HEK293 (cell line): ENCODE data around the gene AKAP11.

Experiments used
- BCL11A ChIP-seq: fragments of 450-650 bp; formaldehyde crosslinking; IDR thresholded peaks from 2 replicates; pipeline ENCODE4 v1.5.1; 2016; ENCODE audit warnings: low read depth, missing biosample characterization, missing genetic modification characterization
- CTCF ChIP-seq: fragments of 450-650 bp; formaldehyde crosslinking; IDR thresholded peaks from 2 replicates; pipeline ENCODE4 v1.5.1; 2016; ENCODE audit warnings: missing biosample characterization, missing genetic modification characterization
- EGR2 ChIP-seq: fragments of 450-650 bp; formaldehyde crosslinking; IDR thresholded peaks from 2 replicates; pipeline ENCODE4 v1.5.1; 2016; ENCODE audit warnings: low read depth, missing biosample characterization, missing genetic modification characterization
- KLF9 ChIP-seq: fragments of 450-650 bp; formaldehyde crosslinking; IDR thresholded peaks from 2 replicates; pipeline ENCODE4 v1.5.1; 2016; ENCODE audit warnings: missing biosample characterization, missing genetic modification characterization, low read depth
- REPIN1 ChIP-seq: fragments of 450-650 bp; formaldehyde crosslinking; IDR thresholded peaks from 2 replicates; pipeline ENCODE4 v1.5.1; 2017; ENCODE audit warnings: missing biosample characterization, missing genetic modification characterization, low read depth
- REST ChIP-seq: fragments of 450-650 bp; formaldehyde crosslinking; IDR thresholded peaks from 2 replicates; pipeline ENCODE4 v1.5.1; 2016; ENCODE audit warnings: missing biosample characterization, missing genetic modification characterization
- YY1 ChIP-seq: fragments of 450-650 bp; formaldehyde crosslinking; IDR thresholded peaks from 2 replicates; pipeline ENCODE4 v1.5.1; 2018; ENCODE audit warnings: missing biosample characterization, missing genetic modification characterization
- ZBTB11 ChIP-seq: fragments of 450-650 bp; formaldehyde crosslinking; conservative IDR thresholded peaks from 2 replicates; pipeline ENCODE4 v1.5.1; 2016; ENCODE audit warnings: low read depth, missing biosample characterization, missing genetic modification characterization
- ZBTB17 ChIP-seq: fragments of 450-650 bp; formaldehyde crosslinking; IDR thresholded peaks from 2 replicates; pipeline ENCODE4 v1.5.1; 2016; ENCODE audit warnings: missing biosample characterization, missing genetic modification characterization
- ZBTB26 ChIP-seq: fragments of 450-650 bp; formaldehyde crosslinking; optimal IDR thresholded peaks from 2 replicates; pipeline ENCODE3; 2016; ENCODE audit warnings: missing biosample characterization, mild to moderate bottlenecking, missing genetic modification characterization
- ZNF138 ChIP-seq: fragments of 450-650 bp; formaldehyde crosslinking; IDR thresholded peaks from 2 replicates; pipeline ENCODE4 v1.5.1; 2016; ENCODE audit warnings: missing biosample characterization, missing genetic modification characterization, borderline replicate concordance
- ZNF274 ChIP-seq, 2 experiments: fragments of 200-500 bp in 1 of 2; fragments of 450-650 bp in 1 of 2; sonication (Bioruptor generic) in 1 of 2; formaldehyde crosslinking in 1 of 2; IDR thresholded peaks; 2 replicates each; pipeline versions ENCODE4 v1.5.1 to v1.6.1; 2014 to 2016; ENCODE audit warnings: borderline replicate concordance in 1 of 2, inconsistent platforms in 1 of 2, low read length in 1 of 2, missing biosample characterization in 1 of 2, missing genetic modification characterization in 1 of 2
- ZNF792 ChIP-seq: fragments of 450-650 bp; formaldehyde crosslinking; IDR thresholded peaks from 2 replicates; pipeline ENCODE4 v1.5.1; 2016; ENCODE audit warnings: missing biosample characterization, missing genetic modification characterization

- no peak for TF ChIP-seq KLF9 (tag by site-specific recombination)
- TF ChIP-seq ZBTB17 (tag by site-specific recombination): no peak
- no peak for TF ChIP-seq CTCF (tag by site-specific recombination)
- TF ChIP-seq ZBTB26 (tag by site-specific recombination): no peak
- no peak for TF ChIP-seq REPIN1 (tag by site-specific recombination)
- TF ChIP-seq REST: no peak
- TF ChIP-seq ZNF792: no peak
- no peak for TF ChIP-seq ZNF274 (IDR thresholded peaks at IDR 0.05; ENCODE audit: low read length)
- TF ChIP-seq ZNF274 (tag by site-specific recombination; IDR thresholded peaks at IDR 0.05; ENCODE audit: borderline replicate concordance): no peak
- TF ChIP-seq ZNF138: no peak
- TF ChIP-seq YY1 (tag by site-specific recombination): no peak
- TF ChIP-seq ZBTB11 (tag by site-specific recombination): no peak
- TF ChIP-seq EGR2 (tag by site-specific recombination): no peak
- TF ChIP-seq BCL11A (tag by site-specific recombination): no peak
These were observed 50.9 kb downstream of the AKAP11 start for GRCh38 chr13:42322806-42323205.
